Activated gamma-delta T cell treated with Interleukin-2 at 50 U/mL for 16 hours (primary cell): ENCODE measurements around the gene ONECUT2.

Experiments used
- DNase-seq: peaks from one replicate; pipeline ENCODE4 v3.0.0-alpha.2; 2020

ONECUT2 gene

DNA sequence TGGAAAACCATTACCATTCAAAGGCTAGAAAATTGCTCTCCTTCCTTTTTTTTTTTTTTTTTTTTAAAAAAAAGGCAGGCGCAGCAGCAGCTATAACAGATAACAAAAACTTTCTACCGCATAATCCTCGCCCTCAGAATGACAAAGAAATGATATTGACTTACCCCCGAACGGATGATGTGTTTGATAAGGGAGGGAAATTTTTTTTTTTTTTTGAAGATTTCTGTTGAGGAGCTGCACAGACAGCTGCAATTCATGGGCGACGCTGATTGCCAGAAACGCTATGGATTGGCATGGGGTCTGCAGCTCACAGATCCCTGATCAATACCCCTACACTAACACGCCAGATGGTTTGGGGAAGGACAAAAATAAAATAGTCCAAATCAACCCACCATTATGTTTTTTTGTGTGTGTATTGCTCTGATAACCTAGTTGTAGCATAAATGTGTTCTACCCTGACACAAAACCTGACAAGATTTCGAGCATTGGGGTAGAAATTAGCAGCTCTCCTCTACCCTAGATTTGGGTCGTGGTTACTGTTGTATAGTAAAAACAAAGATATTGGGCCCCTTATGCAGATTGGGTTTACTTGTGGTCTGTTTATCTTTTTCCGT, 3.6 kb upstream of the ONECUT2 start:
- no peak for DNase-seq

DNA sequence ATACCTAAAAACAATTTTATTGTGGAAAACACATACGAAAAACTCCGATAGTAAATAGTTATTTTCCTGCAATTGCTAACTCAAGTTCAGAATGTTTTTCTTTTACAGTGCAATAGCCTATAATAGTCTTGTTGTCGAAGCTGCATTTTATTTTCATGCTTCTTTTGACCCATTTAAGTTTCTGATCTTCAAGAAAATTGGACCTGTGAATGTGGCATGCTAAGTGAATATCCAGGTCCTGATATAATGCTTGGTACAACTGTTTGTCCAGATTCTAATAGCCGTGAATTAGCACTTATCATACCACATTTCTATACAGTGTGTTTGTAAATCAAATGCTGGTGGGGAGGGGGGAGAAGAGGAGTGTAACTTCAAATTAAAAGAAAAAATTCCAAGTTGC, 3.0 kb upstream of the ONECUT2 start:
- DNase-seq: no peak

DNA sequence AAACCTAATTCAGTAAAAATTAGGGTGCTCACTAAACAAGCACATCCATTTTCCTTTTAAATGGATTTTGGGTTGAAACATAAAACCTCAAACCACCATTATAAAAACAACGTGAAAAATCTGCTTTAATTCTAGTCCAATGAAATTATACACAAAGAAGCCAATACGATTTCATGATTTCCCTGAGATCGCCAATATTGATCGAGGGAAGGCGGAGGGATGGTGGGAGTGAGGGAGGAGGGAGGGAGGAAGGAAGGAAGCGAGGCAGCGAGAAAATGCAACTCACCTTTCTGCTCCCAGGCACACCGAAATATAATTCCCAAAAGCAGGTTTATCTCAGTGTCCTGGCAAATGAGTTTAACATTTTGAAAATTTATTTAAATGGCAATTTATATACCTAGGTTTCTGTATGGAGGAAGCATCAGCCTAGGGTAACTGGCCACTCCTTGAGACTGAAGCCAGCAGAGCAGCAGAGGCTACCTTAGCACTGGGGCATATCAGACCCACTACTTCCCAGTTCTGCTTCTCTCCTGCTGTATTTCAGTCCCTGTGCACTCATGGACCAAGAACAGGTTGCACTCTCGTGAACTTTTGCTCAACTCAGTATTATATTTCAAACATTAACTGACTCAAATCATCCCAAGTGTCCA, 2.3 kb upstream of the ONECUT2 start:
- no peak for DNase-seq

DNA sequence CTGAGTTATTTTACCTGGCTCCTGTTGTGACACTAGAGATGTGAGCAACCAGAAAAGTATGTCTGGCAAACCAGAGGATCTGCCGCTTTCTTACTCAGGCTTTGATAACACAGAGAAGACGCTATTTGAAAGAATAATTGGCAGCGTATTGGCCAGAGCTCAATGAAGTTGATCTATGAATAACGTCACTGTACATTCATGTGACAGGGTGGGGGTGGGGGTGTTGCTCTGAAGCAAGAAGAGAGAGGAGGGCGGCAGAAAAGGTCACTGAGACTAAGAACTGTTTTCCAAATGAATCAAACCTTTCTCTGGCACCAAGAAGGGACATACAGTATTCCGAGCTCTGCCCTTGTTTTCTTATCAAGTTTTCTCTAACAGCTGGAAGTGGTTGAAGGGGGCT, 1.7 kb upstream of the ONECUT2 start:
- no peak for DNase-seq

DNA sequence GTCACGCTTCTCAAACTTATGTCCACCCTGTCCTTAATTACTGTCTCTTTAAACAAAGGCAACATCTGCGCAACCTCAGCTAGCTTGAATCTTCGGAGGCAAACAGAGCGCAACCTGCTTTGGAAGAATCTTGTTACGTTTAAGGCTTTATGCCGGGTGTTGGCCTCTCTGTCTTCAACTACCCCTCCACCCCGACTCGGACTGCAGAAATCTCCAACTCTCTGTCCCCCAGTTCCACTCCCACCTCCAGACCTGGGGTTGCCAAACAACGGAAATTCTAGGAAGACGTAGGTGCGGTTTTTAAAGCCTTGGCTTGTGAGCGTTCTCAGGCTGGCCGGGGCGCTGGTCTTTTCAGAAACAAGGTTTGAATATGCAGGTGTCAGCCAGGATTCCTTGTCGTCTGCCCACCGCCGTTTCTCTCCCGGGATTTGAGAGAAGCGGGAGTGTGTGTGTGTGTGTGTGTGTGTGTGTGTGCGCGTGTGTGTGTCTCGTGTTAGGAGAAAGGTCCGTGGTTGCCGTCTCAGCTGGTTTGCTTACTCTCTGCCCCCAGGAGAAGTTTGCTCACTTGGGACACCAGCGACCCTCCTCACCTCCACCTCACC, 1.1 kb upstream of the ONECUT2 start:
- no peak for DNase-seq

DNA sequence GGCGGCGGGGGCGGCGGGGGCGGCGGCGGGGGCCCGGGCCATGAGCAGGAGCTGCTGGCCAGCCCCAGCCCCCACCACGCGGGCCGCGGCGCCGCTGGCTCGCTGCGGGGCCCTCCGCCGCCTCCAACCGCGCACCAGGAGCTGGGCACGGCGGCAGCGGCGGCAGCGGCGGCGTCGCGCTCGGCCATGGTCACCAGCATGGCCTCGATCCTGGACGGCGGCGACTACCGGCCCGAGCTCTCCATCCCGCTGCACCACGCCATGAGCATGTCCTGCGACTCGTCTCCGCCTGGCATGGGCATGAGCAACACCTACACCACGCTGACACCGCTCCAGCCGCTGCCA, 644 bp downstream of the ONECUT2 start:
- DNase-seq: no peak

DNA sequence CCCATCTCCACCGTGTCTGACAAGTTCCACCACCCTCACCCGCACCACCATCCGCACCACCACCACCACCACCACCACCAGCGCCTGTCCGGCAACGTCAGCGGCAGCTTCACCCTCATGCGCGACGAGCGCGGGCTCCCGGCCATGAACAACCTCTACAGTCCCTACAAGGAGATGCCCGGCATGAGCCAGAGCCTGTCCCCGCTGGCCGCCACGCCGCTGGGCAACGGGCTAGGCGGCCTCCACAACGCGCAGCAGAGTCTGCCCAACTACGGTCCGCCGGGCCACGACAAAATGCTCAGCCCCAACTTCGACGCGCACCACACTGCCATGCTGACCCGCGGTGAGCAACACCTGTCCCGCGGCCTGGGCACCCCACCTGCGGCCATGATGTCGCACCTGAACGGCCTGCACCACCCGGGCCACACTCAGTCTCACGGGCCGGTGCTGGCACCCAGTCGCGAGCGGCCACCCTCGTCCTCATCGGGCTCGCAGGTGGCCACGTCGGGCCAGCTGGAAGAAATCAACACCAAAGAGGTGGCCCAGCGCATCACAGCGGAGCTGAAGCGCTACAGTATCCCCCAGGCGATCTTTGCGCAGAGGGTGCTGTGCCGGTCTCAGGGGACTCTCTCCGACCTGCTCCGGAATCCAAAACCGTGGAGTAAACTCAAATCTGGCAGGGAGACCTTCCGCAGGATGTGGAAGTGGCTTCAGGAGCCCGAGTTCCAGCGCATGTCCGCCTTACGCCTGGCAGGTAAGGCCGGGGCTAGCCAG, 1.2 kb downstream of the ONECUT2 start:
- no peak for DNase-seq

DNA sequence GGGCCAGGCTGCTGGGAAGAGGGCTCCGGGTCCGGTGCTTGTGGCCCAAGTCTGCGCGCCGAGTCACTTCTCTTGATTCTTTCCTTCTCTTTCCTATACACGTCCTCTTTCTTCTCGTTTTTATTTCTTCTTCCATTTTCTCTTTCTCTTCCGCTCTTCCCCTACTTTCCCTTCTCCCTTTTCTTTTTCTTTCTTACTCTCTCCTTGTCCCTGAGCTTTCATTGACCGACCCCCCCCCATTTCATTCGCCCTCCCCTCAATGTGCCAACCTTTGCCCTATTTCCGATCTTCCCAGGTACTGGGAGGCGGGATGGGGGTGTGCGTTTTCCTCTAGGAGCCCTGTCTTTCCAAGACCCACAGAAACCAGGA, 1.8 kb downstream of the ONECUT2 start:
- no peak for DNase-seq

DNA sequence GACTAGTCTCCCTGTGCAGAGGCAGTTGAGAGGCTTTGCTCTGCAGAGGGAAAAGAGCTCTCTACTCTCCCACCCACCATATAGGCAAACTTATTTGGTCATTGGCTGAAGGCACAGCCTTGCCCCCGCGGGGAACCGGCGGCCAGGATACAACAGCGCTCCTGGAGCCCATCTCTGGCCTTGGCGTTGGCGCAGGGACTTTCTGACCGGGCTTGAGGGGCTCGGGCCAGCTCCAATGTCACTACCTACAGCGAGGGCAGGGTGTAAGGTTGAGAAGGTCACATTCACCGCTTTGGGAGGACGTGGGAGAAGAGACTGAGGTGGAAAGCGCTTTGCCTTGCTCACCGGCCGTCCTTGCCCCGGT, 2.2 kb downstream of the ONECUT2 start:
- no peak for DNase-seq

DNA sequence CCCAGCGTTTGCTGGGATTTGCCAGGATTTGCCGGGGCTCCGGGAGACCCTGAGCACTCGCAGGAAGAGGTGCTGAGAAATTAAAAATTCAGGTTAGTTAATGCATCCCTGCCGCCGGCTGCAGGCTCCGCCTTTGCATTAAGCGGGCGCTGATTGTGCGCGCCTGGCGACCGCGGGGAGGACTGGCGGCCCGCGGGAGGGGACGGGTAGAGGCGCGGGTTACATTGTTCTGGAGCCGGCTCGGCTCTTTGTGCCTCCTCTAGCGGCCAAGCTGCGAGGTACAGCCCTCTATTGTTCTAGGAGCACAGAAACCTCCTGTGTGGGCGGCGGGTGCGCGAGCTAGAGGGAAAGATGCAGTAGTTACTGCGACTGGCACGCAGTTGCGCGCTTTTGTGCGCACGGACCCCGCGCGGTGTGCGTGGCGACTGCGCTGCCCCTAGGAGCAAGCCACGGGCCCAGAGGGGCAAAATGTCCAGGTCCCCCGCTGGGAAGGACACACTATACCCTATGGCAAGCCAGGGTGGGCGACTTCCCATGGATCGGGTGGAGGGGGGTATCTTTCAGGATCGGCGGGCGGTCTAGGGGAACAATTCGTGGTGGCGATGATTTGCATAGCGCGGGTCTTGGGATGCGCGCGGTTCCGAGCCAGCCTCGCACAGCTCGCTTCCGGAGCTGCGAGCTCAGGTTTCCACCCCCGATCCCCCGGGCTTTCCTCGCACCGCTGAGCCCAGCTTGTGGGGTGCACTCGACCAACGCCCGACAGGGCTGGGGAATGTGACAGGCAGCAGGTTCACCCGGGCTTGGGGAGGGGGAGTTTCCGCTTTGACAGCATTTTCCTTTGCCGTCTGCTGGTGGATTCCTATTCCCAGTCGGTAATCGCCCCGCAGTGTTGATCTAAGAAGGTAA, 2.8 kb downstream of the ONECUT2 start:
- no peak for DNase-seq

DNA sequence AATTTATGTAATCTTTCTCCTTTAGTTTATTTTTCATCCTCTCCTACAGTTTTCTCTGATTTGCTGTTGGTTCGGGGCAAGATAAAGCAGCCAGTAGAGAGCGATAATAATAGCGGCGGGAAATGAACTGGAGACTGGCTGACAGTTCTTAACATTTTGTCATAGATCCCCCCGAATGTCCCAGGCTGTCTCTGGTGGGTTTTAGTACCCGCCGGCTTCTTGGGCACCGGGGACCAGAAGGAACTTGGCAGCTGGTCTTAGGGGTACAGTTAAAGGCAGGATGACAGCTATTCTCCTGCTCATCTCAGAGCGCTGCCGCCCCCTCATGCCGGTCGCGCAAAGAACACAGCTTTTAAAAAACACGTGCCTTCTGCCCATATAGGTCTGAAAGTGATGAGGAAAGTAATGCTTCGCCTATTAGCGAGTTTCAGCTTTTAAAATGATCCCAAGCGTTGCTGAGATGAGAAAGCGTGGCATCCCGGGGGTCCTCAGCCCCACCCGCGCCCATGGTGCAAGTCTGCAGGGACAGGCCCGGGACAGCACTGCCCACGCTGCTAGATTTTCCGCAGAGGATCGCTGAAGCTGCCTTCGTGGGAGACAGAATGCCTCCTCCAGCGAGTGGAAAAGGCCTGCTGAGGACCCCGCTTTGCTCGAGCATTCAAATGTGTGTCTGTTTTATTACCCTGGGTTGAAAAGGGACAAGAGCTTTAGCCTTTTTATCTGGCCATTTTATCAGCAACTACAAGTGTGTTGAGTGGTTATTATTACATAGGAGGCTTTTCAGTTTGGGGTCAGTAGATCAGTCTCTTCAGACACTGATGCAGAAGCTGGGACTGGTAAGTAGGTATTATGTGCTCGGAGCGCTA, 3.8 kb downstream of the ONECUT2 start:
- no peak for DNase-seq

DNA sequence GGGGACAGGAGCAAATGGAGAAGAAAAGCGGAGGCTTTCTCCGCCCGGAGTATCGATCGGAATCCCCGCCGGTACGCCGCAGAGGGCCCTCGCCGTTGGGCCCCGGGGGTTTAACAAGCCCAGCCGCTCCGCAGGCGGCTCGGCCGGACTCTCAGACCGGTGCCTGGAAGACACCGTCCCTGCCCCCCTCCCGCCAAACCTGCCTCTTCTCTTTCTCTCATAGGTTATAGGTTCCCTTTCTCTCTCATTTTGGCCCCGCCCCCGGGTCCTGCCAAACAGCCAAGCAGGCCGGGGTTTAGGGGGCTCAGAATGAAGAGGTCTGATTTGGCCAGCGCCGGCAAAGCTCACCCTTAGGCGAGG, 4.4 kb downstream of the ONECUT2 start:
- no peak for DNase-seq

DNA sequence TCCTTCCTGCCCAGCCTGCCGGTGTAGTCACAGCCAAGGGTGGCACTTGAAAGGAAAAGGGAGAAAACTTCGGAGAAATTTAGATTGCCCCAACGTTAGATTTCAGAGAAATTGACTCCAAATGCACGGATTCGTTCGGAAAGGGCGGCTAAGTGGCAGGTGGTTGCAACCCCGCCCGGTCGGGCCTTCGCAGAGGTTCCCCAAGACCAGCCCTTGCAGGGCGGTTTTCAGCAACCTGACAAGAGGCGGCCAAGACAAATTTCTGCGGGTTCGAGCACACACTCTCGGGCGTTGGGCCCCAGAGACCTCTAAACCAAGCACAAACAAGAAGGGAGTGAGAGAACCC, 4.8 kb downstream of the ONECUT2 start:
- no peak for DNase-seq

DNA sequence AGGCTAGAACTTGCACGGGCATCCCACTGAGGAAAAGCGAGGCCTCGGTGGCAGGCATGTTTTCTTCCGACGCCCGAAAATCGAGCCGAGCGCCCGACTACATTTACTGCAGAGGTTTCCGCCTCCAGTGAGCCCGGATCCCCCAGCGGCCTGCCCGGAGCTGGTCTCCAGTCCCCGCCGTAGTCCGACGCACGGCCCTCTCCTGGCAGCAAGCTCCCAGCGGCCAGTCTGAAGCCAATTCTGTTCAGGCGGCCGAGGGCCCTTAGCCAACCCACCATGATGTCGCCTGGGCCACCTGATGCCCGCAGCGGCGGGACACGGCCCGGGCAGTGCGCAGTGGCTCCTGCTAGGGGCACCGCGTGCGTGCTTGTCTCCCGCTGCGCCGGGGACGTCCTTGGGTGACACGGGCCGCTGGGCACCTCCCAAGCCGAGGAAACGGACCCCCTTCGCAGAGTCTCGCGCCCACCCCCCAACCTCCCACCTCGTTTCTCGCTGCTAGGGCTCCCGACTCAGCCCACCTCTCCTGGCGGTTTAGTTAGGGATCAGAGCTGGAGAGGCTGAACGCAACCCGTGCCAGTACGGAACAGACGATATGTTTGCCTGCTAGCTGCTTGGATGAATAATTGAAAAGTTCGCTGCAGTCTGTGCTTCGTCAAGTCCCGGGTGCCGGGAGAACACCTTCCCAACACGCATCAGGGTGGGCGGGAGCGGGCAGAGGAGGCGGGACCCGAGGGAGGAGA, 5.3 kb downstream of the ONECUT2 start:
- no peak for DNase-seq

DNA sequence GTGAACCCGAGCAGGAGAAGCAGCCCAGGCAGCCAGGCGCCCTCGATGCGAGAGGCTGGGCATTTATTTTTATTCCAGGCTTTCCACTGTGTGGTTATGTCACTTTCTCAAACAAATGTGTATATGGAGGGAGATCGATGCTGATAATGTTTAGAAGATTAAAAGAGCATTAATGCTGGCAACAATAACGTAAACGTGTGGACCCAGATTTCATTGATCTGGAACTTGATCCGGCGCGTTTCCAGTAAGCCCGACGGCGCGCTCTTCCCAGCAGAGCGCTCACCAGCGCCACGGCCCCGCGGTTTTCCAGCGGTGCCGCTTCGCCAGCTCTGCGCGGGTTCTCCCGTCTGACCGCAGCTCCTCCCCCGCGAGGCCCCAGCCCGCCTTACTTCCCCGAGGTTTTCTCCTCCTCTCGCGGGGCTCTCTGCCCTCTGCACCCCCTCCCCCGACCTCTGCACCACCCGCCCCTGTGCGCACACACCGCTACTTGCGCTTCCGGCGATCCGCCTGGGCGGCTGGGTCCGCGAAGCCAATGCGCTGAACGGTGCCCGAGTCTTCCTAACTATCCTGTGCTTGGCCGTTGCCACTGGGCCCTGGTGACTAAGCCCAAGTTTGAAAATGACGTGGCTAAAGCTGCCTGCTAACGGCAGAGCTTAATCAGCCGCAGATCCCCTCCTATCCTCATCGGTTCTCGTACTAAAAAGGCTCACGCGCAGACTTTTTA, 6.1 kb downstream of the ONECUT2 start:
- DNase-seq: no peak

DNA sequence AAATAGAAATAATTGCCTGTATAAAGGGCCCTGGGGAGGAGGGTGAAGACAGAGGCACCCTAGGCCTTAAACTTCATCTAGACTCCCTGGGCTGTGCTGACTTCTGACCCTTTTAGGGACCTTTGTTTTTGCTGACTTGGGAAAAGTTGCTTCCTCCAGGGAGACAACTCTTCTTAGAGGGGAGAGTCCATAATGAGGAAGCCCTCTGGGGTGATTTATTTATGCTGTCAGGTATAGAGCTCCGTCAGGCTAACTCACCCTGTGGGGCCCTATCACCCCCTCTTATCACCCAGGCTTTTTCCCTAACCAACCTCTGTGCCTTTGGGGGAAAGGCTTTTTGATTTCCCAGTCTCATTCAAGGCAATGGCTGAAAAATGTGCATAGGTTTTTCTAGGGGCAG, 8.1 kb downstream of the ONECUT2 start:
- DNase-seq: no peak

DNA sequence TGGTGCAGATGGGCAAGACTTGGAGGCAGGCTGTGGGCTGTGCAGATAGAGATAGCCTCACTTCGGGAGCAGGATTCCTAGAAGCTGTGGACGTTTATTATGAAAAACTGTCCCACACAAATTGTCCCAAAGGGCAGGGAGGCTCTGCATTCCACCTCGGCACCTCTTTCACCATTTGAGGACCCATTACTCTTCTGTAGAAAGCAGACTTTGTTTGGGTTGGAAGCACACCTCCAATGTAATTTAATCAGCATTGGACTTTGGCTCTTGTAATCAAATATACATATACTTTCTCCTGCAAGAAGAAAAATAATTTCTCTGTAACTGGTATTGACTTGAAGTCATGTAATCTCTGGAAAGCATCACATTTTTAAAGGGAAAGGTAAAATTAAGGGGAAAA, 8.5 kb downstream of the ONECUT2 start:
- DNase-seq: no peak

DNA sequence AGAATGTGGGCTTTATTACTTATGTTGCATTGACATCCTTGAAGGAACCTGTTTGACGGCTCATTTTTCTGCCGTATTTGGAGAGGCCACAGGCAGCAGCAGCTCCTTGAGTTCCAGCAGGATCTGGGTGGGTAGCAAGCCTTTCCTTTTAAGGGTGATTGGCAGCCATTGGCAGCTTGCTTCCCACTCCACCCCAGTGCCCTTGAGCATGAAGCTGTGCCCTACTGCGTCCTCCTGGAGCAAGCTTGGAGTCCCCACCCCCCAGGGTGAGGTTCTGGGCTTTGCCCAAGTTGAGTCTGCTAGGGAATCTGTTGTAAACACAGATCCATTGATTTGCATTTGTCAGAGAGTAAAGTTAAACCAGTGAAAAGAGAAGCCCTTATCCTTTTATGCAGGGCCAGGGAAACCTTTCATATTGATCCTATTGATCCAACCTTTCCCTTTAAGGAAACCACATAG, 9.2 kb downstream of the ONECUT2 start:
- no peak for DNase-seq

DNA sequence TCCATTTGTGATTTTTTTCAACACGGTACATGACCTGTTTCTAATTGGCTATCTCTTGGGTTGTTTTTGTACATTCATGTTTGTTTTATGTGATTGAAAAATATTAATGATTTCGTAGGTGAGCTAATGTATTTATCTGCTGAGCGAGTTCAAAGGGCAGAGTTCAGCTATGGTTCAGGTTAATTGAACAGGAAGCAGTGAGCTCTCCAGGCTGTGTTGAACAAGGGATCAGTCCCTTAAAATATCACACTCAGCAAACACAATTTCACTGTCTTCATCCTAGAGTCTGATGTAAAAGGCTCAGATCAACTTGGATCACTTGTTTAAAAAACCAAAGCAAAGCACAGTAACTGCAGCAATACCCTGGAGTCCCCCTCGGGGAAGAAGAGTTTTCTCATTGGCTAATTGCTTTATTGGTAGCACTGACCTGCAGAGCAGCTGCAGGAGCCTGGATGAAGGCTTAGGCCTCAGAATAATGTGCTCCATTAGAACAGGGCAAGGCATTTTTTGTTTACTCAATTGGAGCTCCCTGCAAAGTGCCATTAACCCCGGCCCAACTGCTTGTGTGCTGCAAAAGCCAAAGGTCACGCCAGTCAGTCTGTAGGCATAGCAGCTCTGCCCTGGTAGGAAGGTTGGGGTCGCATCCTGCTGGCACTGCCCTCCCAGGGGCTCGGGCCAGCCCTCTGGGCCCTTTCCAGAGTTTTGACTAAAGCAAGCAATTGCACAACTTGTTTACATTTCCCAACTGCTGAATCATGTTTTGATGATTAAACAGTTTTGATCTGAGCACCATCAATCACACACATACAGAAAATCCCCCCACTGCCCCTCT, 10.5 kb downstream of the ONECUT2 start:
- no peak for DNase-seq

DNA sequence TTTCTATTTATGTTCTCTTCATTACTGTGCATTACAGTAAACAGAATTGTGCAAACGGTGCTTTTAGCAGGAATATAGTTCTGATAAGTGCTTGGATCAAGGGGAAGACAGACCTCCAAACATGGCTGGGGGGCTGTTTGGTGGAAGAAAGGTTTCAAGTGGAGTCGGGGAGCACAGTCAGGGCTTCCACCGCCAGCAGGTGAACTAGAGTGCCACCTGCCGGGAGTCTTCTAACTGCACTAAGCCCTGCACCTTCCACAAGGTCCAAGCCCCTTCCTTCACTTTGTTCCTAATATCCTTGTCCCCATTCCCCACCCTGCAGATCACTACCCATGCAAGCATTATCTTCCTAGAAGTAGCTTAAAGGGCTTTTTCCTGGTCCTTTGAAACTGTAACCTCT, 11.1 kb downstream of the ONECUT2 start:
- DNase-seq: no peak
